ENCODE data around the gene PPFIBP2. TPM values are rescaled to one million over a fixed set of nuclear protein-coding genes. Genes with fewer than 3 reads are reported as not detected.

PPFIBP2 gene
- total RNA-seq, 1 experiment from 2014 or later, result 21.5 TPM

- DNase-seq (ENCODE audit: low read depth, low spot score) (no peak), ATAC-seq (no peak)
- H3K4me1 ChIP-seq (ENCODE audit: control insufficient read depth, insufficient read depth, low read length), result peaks cover 3% of the 10 kb centered on the region; the same call in 1 of the 2 replicates
- no peak for TF ChIP-seq CTCF (IDR thresholded peaks at IDR 0.05)
- no peak for TF ChIP-seq REST (IDR thresholded peaks at IDR 0.05; ENCODE audit: insufficient read depth in 1 of 2, low read depth in 2 of 2, low read length in 1 of 2)
- no peak for TF ChIP-seq SIN3A (IDR thresholded peaks at IDR 0.05; ENCODE audit: borderline replicate concordance, insufficient read depth, low read depth, low read length)
- TF ChIP-seq POLR2AphosphoS5 (IDR thresholded peaks at IDR 0.05; ENCODE audit: low read depth, low read length), result no peak
- no peak for TF ChIP-seq TCF7L2 (IDR thresholded peaks at IDR 0.05; ENCODE audit: low read depth, low read length)
- H3K9me3 ChIP-seq (ENCODE audit: control insufficient read depth, insufficient read depth, low read depth, low read length), result no peaks in the 10 kb centered on the region
- no peak overlapping the region for H3K27ac ChIP-seq (ENCODE audit: low read length)
- H3K4me3 ChIP-seq (ENCODE audit: low read depth in 2 of 2, low read length in 2 of 2), result no peak overlapping the region
- in situ Hi-C loops (cut with HindIII; ENCODE audit: low pct_unique_long_range_greater_than_20kb, low sequenced_read_pairs), result no loop called here
- no peaks in the 10 kb centered on the region for H3K27me3 ChIP-seq (ENCODE audit: control insufficient read depth, insufficient read depth, low read length)
- intact Hi-C loops (cut with micrococcal nuclease; ENCODE audit: unreplicated experiment), result no loop called here
- CTCF ChIA-PET, result no interaction called here
- H3K36me3 ChIP-seq (ENCODE audit: control insufficient read depth, insufficient read depth, low read length), result no peaks in the 10 kb centered on the region
- BruUV-seq (replicated peaks), result no TSS peak
- POLR2A ChIA-PET, result no interaction called here
Observed at GRCh38 chr11:7596975-7597391, 83.2 kb downstream of the PPFIBP2 start.

- Histone ChIP-seq H3K27me3 (ENCODE audit: control insufficient read depth, insufficient read depth, low read length) (no peaks in the 10 kb centered on the region), H3K36me3 (ENCODE audit: control insufficient read depth, insufficient read depth, low read length) (no peaks in the 10 kb centered on the region), H3K4me3 (ENCODE audit: low read depth in 2 of 2, low read length in 2 of 2) (no peak overlapping the region), H3K27ac (ENCODE audit: low read length) (no peak overlapping the region), H3K9me3 (ENCODE audit: control insufficient read depth, insufficient read depth, low read depth, low read length) (no peaks in the 10 kb centered on the region), H3K4me1 (ENCODE audit: control insufficient read depth, insufficient read depth, low read length) (peaks cover 3% of the 10 kb centered on the region; the same call in 1 of the 2 replicates)
- ChIA-PET CTCF (no interaction called here), POLR2A (interaction anchor here (0.5 kb wide), 1 partner anchor 79 kb away, joined by 4 read pairs; no protein-coding TSS in a partner anchor)
- in situ Hi-C loops (cut with HindIII; ENCODE audit: low pct_unique_long_range_greater_than_20kb, low sequenced_read_pairs), result no loop called here
- no TSS peak for BruUV-seq (replicated peaks)
- no peak for DNase-seq (ENCODE audit: low read depth, low spot score)
- TF ChIP-seq SIN3A (IDR thresholded peaks at IDR 0.05; ENCODE audit: borderline replicate concordance, insufficient read depth, low read depth, low read length) (no peak), CTCF (IDR thresholded peaks at IDR 0.05) (no peak), TCF7L2 (IDR thresholded peaks at IDR 0.05; ENCODE audit: low read depth, low read length) (no peak), POLR2AphosphoS5 (IDR thresholded peaks at IDR 0.05; ENCODE audit: low read depth, low read length) (no peak)
- intact Hi-C loops (cut with micrococcal nuclease; ENCODE audit: unreplicated experiment), result no loop called here
- ATAC-seq, result no peak
Observed at GRCh38 chr11:7597620-7598019, 83.8 kb downstream of the PPFIBP2 start.
